HCT116 (cell line): ENCODE results near the gene PAQR6. TPM values are rescaled to one million over a fixed set of nuclear protein-coding genes. Genes with fewer than 3 reads are reported as not detected.

Experiments
- ATAC-seq: fragments of 200-7000 bp; cut with Tn5 transposase; 2 replicates; pipeline ENCODE4 v1.9.1; 2020; ENCODE audit warnings: mild to moderate bottlenecking, moderate library complexity
- BruUV-seq: library from RNA; stranded (reverse); fragments of 400-500 nt; replicated peaks from 2 replicates; lab custom pipeline; 2021; lab: Mats Ljungman, UMichigan
- CTCF ChIA-PET: fragments of 300-600 bp; sonication (Branson Sonifier 250); formaldehyde crosslinking; loops from one replicate; lab custom pipeline; 2021; ENCODE audit warnings: antibody characterized with exemption; lab: Charles Lee
- POLR2A ChIA-PET: fragments of 300-600, 350-600 bp; sonication (Branson Sonifier 250); formaldehyde crosslinking; loops from one replicate; lab custom pipeline; 2021; ENCODE audit warnings: antibody characterized with exemption; lab: Charles Lee
- RAD21 ChIA-PET, 2 experiments: fragments of 300-600 bp; sonication (Branson Sonifier 250); formaldehyde crosslinking; loops; one replicate each; lab custom pipeline; 2023; ENCODE audit warnings: low total read pairs in 2 of 2; ENCODE audit not compliant: uncharacterized antibody in 2 of 2, unreplicated experiment in 2 of 2, low non-redundant PET in 1 of 2; lab: Charles Lee
- DNase-seq: peaks from one replicate; pipeline ENCODE4 v3.0.0-alpha.2; 2010; ENCODE audit warnings: low read depth, low spot score
- H2AFZ ChIP-seq: fragments of 200-600 bp; shearing (Covaris generic), sonication (generic); 2 replicates; pipeline ENCODE4 v1.6.1; 2017; ENCODE audit warnings: low read depth, mixed run types, mixed read lengths, antibody characterized with exemption, low read length; ENCODE audit not compliant: poor library complexity, severe bottlenecking
- H3K27ac ChIP-seq: 2 replicates; pipeline ENCODE4 v1.5.1; 2012; ENCODE audit warnings: low read depth, low read length
- H3K27me3 ChIP-seq: fragments of 200-600 bp; sonication (generic); 2 replicates; pipeline ENCODE4 v1.6.1; 2016; ENCODE audit warnings: mixed run types, low read length, mixed read lengths; ENCODE audit not compliant: insufficient read depth
- H3K36me3 ChIP-seq, 2 experiments: fragments of 200-500 bp in 1 of 2; fragments of 200-600 bp in 1 of 2; sonication (Bioruptor generic) in 1 of 2; sonication (generic) in 1 of 2; 2 replicates each; pipeline versions ENCODE4 v1.5.1 to v1.6.1; 2014 to 2016; ENCODE audit warnings: low read length in 2 of 2, inconsistent platforms in 1 of 2, mixed read lengths in 1 of 2, mixed run types in 1 of 2; ENCODE audit not compliant: insufficient read depth in 2 of 2, control insufficient read depth in 1 of 2
- H3K4me1 ChIP-seq, 2 experiments: fragments of 200-600 bp in 1 of 2; sonication (generic) in 1 of 2; 2 replicates each; pipeline versions ENCODE4 v1.5.1 to v1.6.1; 2012 to 2017; ENCODE audit warnings: low read length in 2 of 2, inconsistent platforms in 1 of 2, mild to moderate bottlenecking in 1 of 2, mixed read lengths in 1 of 2, mixed run types in 1 of 2, moderate library complexity in 1 of 2; ENCODE audit not compliant: insufficient read depth in 2 of 2, control insufficient read depth in 1 of 2
- H3K4me2 ChIP-seq: fragments of 200-600 bp; sonication (generic); 2 replicates; pipeline ENCODE4 v1.6.1; 2017; ENCODE audit warnings: mixed run types, low read length, mixed read lengths
- H3K4me3 ChIP-seq, 2 experiments: fragments of 200-600 bp in 1 of 2; sonication (generic) in 1 of 2; replicated peaks in 1 of 2; 2 replicates each; pipeline ENCODE4 v1.5.1; 2011 to 2016; ENCODE audit warnings: low read length in 2 of 2, control low read depth in 1 of 2, low read depth in 1 of 2, mild to moderate bottlenecking in 1 of 2, mixed read lengths in 1 of 2, mixed run types in 1 of 2
- H3K79me2 ChIP-seq: fragments of 200-600 bp; sonication (generic); 2 replicates; pipeline ENCODE4 v1.6.1; 2017; ENCODE audit warnings: mild to moderate bottlenecking, mixed run types, low read length, moderate library complexity, mixed read lengths; ENCODE audit not compliant: insufficient read depth
- H3K9ac ChIP-seq: fragments of 200-600 bp; sonication (generic); 2 replicates; pipeline ENCODE4 v1.6.1; 2016; ENCODE audit warnings: low read length, mixed read lengths
- H3K9me2 ChIP-seq: fragments of 200-600 bp; sonication (generic), shearing (Covaris generic); 2 replicates; pipeline ENCODE4 v1.6.1; 2017; ENCODE audit warnings: mixed run types, mild to moderate bottlenecking, moderate library complexity; ENCODE audit not compliant: insufficient read depth
- H3K9me3 ChIP-seq, 2 experiments: fragments of 200-500 bp in 1 of 2; fragments of 200-600 bp in 1 of 2; sonication (Bioruptor generic) in 1 of 2; sonication (generic) in 1 of 2; 2 replicates each; pipeline ENCODE4 v1.6.1; 2014 to 2017; ENCODE audit warnings: low read length in 2 of 2, mixed read lengths in 2 of 2, inconsistent platforms in 1 of 2, low read depth in 1 of 2, mild to moderate bottlenecking in 1 of 2, mixed run types in 1 of 2, moderate library complexity in 1 of 2; ENCODE audit not compliant: control insufficient read depth in 1 of 2, insufficient read depth in 1 of 2
- H4K20me1 ChIP-seq: fragments of 200-600 bp; sonication (generic), shearing (Covaris generic); 2 replicates; pipeline ENCODE4 v1.6.1; 2017; ENCODE audit warnings: mixed run types, mild to moderate bottlenecking, moderate library complexity; ENCODE audit not compliant: insufficient read depth
- CBX3 ChIP-seq: IDR thresholded peaks from 2 replicates; pipeline ENCODE4 v1.6.1; 2012; ENCODE audit warnings: low read depth
- CEBPB ChIP-seq: IDR thresholded peaks from 2 replicates; pipeline ENCODE4 v1.6.1; 2012; ENCODE audit warnings: low read depth
- EZH2 ChIP-seq: fragments of 200-600 bp; sonication (generic); IDR thresholded peaks from 2 replicates; pipeline ENCODE4 v1.6.1; 2017; ENCODE audit warnings: antibody characterized with exemption, mixed run types
- EZH2phosphoT487 ChIP-seq: fragments of 200-600 bp; IDR thresholded peaks from 2 replicates; pipeline ENCODE4 v1.6.1; 2018; ENCODE audit warnings: antibody characterized with exemption, borderline replicate concordance
- MAX ChIP-seq: IDR thresholded peaks from 2 replicates; pipeline ENCODE4 v1.6.1; 2012
- POLR2A ChIP-seq: IDR thresholded peaks from 2 replicates; pipeline ENCODE4 v1.7.0; 2011; ENCODE audit warnings: borderline replicate concordance; ENCODE audit not compliant: insufficient read depth, insufficient read length; ENCODE audit errors: extremely low read depth
- POLR2AphosphoS5 ChIP-seq: IDR thresholded peaks from 2 replicates; pipeline ENCODE4 v1.6.1; 2011; ENCODE audit warnings: mild to moderate bottlenecking, low read depth, low read length, moderate library complexity
- REST ChIP-seq: IDR thresholded peaks from 2 replicates; pipeline ENCODE4 v1.6.1; 2012; ENCODE audit warnings: low read depth
- SIN3A ChIP-seq: IDR thresholded peaks from 2 replicates; pipeline ENCODE4 v1.6.1; 2012; ENCODE audit warnings: low read depth
- SP1 ChIP-seq: IDR thresholded peaks from 2 replicates; pipeline ENCODE4 v1.6.1; 2012; ENCODE audit warnings: low read depth
- TCF7L2 ChIP-seq: IDR thresholded peaks from 2 replicates; pipeline ENCODE4 v1.7.0; 2011; ENCODE audit warnings: borderline replicate concordance, inconsistent platforms; ENCODE audit not compliant: insufficient read depth, insufficient read length; ENCODE audit errors: extremely low read depth
- YY1 ChIP-seq: IDR thresholded peaks from 2 replicates; pipeline ENCODE4 v1.6.1; 2011; ENCODE audit warnings: low read length, low read depth, moderate library complexity, mild to moderate bottlenecking; ENCODE audit not compliant: insufficient replicate concordance; ENCODE audit errors: extremely low read depth
- ZFX ChIP-seq: fragments of 450-650 bp; IDR thresholded peaks from 2 replicates; pipeline ENCODE4 v1.6.1; 2017
- ZNF274 ChIP-seq: fragments of 200-500 bp; sonication (Bioruptor generic); IDR thresholded peaks from 2 replicates; pipeline ENCODE4 v1.6.1; 2014; ENCODE audit warnings: mild to moderate bottlenecking, low read depth, low read length, inconsistent platforms
- intact Hi-C: fragments of 100-400 bp; cut with micrococcal nuclease; formaldehyde crosslinking; loops from 2 replicates; pipeline ENCODE4 v1.10.0; 2022
- total RNA-seq: library from RNA; stranded (reverse); gene quantifications from one replicate; pipeline ENCODE4 v1.2.1, GENCODE V29; 2021; ENCODE audit not compliant: unreplicated experiment

The PAQR6 gene
- total RNA-seq, 1 experiment from 2014 or later = 10.9 TPM

- H3K79me2 ChIP-seq = peaks cover 18% of the 10 kb centered on the region
- no peak overlapping the region for H3K27ac ChIP-seq
- H3K9me2 ChIP-seq = no peaks in the 10 kb centered on the region
- H3K4me1 ChIP-seq = peaks cover 4 to 14% of the 10 kb centered on the region in 2 experiments; a peak in 3 of 4 replicates
- H3K36me3 ChIP-seq = peaks cover 0 to 8% of the 10 kb centered on the region in 2 experiments; a peak in 3 of 4 replicates
- intact Hi-C loops = no loop called here
- no peak overlapping the region for H3K4me2 ChIP-seq
- H2AFZ ChIP-seq = no peak overlapping the region
- no peak for TF ChIP-seq MAX
- TF ChIP-seq EZH2 = no peak
- no peak overlapping the region for H3K9ac ChIP-seq
- BruUV-seq = no TSS peak
- no peak for DNase-seq
- CTCF ChIA-PET = no interaction called here
- H3K27me3 ChIP-seq = no peaks in the 10 kb centered on the region
- RAD21 ChIA-PET = no interaction called here
- no peak for ATAC-seq
- H3K9me3 ChIP-seq = no peaks in the 10 kb centered on the region
- no peak overlapping the region for H3K4me3 ChIP-seq
- POLR2A ChIA-PET = interaction anchor here (1.0 kb wide), 1 partner anchor 9 kb away, joined by 3 read pairs; the partner anchor contains the start of gene PMF1
- H4K20me1 ChIP-seq = no peaks in the 10 kb centered on the region
Observed at GRCh38 chr1:156221986-156222692, 25.7 kb downstream of the PAQR6 start.

- no peak for ATAC-seq
- H3K9me3 ChIP-seq = no peaks in the 10 kb centered on the region
- no peak overlapping the region for H3K4me2 ChIP-seq
- BruUV-seq = no TSS peak
- no peak overlapping the region for H3K9ac ChIP-seq
- H3K36me3 ChIP-seq = peaks cover 0 to 8% of the 10 kb centered on the region in 2 experiments; a peak in 2 of 4 replicates
- ChIA-PET POLR2A (no interaction called here), RAD21 (no interaction called here), CTCF (no interaction called here)
- H3K79me2 ChIP-seq = peaks cover 26% of the 10 kb centered on the region
- H2AFZ ChIP-seq = no peak overlapping the region
- H3K27ac ChIP-seq = no peak overlapping the region
- H3K9me2 ChIP-seq = no peaks in the 10 kb centered on the region
- intact Hi-C loops = no loop called here
- no peak for DNase-seq
- peaks cover 4 to 11% of the 10 kb centered on the region in 2 experiments; a peak in 3 of 4 replicates for H3K4me1 ChIP-seq
- no peaks in the 10 kb centered on the region for H3K27me3 ChIP-seq
- no peaks in the 10 kb centered on the region for H4K20me1 ChIP-seq
- no peak overlapping the region for H3K4me3 ChIP-seq
- no peak for TF ChIP-seq POLR2A
- no peak for TF ChIP-seq SIN3A
- no peak for TF ChIP-seq REST
- TF ChIP-seq CEBPB = no peak
- no peak for TF ChIP-seq MAX
- no peak for TF ChIP-seq YY1
- no peak for TF ChIP-seq CBX3
- no peak for TF ChIP-seq ZNF274
- TF ChIP-seq TCF7L2 = no peak
- no peak for TF ChIP-seq SP1
- no peak for TF ChIP-seq EZH2
- TF ChIP-seq EZH2phosphoT487 = no peak
- no peak for TF ChIP-seq POLR2AphosphoS5
- no peak for TF ChIP-seq ZFX
Observed at GRCh38 chr1:156220226-156220625, 27.6 kb downstream of the PAQR6 start.
